A549 (cell line): Measurements from ENCODE around the gene STYX.

Experiments
- CBX8 ChIP-seq: fragments of 200-600 bp; sonication (generic); IDR thresholded peaks from 2 replicates; pipeline ENCODE4 v1.6.1; 2016
- CEBPB ChIP-seq, 2 experiments: fragments of >200 bp in 1 of 2; sonication (Bioruptor Twin) in 1 of 2; formaldehyde crosslinking in 1 of 2; IDR thresholded peaks; 2 replicates each; pipeline ENCODE4 v1.6.1; 2012 to 2016
- CTCF ChIP-seq: fragments of >200 bp; sonication (Bioruptor Twin); formaldehyde crosslinking; IDR thresholded peaks from 3 replicates; pipeline ENCODE4 v1.5.1; 2016
- ELK1 ChIP-seq: fragments of 150-350 bp; IDR thresholded peaks from 2 replicates; pipeline ENCODE4 v1.6.1; 2014; ENCODE audit warnings: low read depth, mild to moderate bottlenecking, low read length
- EP300 ChIP-seq, 2 experiments: fragments of >200 bp; sonication (Bioruptor Twin); formaldehyde crosslinking; IDR thresholded peaks; 2 replicates in 1 of 2; 3 replicates in 1 of 2; pipeline ENCODE4 v1.6.1; 2016 to 2017
- HOXA7 ChIP-seq: fragments of 250-450 bp; sonication (Bioruptor Pico); IDR thresholded peaks from 2 replicates; pipeline ENCODE4 v1.5.0; 2020; ENCODE audit warnings: mild to moderate bottlenecking, moderate library complexity
- KDM1A ChIP-seq: fragments of 200-600 bp; sonication (generic); IDR thresholded peaks from 2 replicates; pipeline ENCODE4 v1.6.1; 2016; ENCODE audit warnings: low read depth, mild to moderate bottlenecking
- MAFK ChIP-seq: fragments of 450-650 bp; IDR thresholded peaks from 2 replicates; pipeline ENCODE4 v1.6.1; 2014; ENCODE audit not compliant: partially characterized antibody
- NR3C1 ChIP-seq: fragments of >200 bp; sonication (Bioruptor Twin); formaldehyde crosslinking; IDR thresholded peaks from 3 replicates; pipeline ENCODE4 v1.6.1; 2017
- POLR2A ChIP-seq: IDR thresholded peaks from 2 replicates; pipeline ENCODE4 v1.6.1; 2012; ENCODE audit warnings: mild to moderate bottlenecking, low read length
- SMC3 ChIP-seq: fragments of >200 bp; sonication (Bioruptor Twin); formaldehyde crosslinking; IDR thresholded peaks from 3 replicates; pipeline ENCODE4 v1.6.1; 2018; ENCODE audit warnings: inconsistent platforms
- USF2 ChIP-seq: fragments of 450-650 bp; IDR thresholded peaks from 2 replicates; pipeline ENCODE4 v1.6.1; 2014; ENCODE audit warnings: antibody characterized with exemption

- no peak for TF ChIP-seq CTCF
- no peak for TF ChIP-seq ELK1
- no peak for TF ChIP-seq USF2
- no peak for TF ChIP-seq EP300 (IDR thresholded peaks at IDR 0.05)
- peak; percentile 33 for TF ChIP-seq POLR2A
- no peak for TF ChIP-seq NR3C1
- TF ChIP-seq SMC3, result no peak
- TF ChIP-seq KDM1A, result no peak
- no peak for TF ChIP-seq CBX8
- no peak for TF ChIP-seq CEBPB (IDR thresholded peaks at IDR 0.05)
- no peak for TF ChIP-seq MAFK
- no peak for TF ChIP-seq HOXA7 (CRISPR knock-in tag)
Observed at GRCh38 chr14:52695481-52696091, 34.4 kb upstream of the STYX start, which contains the start of gene ERO1A.
